HG03521 (cell line): Measurements from ENCODE around the gene GLCCI1.

Experiments used
- ATAC-seq: cut with Tn5 transposase; IDR thresholded peaks from one replicate; pipeline ENCODE4 v1.9.1; 2021; ENCODE audit warnings: mild to moderate bottlenecking, moderate library complexity; ENCODE audit not compliant: unreplicated experiment

The GLCCI1 gene

DNA sequence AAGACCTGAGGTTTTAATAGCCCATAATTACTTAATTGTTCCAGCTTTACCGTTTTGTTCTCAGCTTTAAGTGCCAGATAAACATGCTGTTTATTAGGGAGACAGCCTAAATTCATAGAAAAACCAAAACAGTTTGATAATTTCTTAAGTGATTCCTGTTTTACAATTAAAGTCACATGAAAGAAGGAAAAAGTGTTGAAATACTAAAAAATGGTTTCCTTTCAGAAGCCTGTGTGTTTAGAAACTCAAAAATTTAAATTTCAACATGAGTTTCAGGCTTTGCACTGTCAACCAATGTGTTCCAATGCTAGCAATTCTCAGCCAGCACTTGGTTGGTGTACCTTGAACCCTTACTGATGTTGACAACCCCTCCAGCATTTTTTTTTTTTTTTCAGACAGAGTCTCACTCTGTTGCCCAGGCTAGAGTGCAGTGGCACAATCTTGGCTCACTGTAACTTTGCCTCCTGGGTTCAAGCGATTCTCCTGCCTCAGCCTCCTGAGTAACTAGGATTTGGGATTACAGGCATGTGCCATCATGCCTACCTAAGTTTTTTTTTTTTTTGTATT lies 158.1 kb downstream of the GLCCI1 start:
- ATAC-seq = no peak

DNA sequence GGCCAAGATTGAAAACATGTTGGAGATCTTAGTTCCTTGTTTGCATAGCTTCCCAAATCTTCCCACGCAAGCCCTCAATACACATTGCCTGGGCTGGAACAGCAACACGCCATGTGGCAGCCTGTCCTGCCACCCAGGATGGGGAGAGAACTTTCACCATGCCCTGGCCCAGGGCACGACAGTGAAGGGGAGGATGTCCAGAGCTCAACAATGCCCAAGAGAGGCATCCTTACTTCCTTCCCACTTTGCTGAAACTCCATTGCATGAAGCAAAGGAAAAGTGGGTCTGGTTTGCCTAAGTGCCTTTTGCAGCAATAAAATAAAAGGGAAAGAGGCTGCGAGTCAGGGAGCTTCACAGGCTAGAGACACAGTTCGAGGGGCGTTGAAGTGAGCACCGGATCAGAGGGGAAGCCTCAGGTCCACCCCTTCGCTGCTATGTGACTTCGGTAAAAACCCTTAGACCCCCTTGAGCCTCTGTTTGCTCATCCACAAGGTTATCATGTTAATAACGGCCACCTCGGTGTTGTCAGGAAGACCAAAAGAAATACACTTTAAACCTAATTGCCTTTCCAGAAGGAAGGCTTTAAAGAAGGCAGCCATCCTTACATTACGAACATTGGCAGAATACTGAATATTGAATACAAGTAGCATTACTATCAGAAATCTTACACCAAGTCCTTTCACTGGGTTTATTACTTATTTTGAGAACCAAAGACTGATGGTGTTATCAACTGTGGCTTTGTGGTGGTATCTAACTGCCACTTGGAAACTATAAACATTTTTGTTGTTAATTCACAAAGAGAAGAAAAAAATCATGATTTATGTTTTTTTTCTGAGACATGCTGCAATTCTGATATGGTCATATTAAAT lies 160.1 kb downstream of the GLCCI1 start:
- ATAC-seq = no peak

DNA sequence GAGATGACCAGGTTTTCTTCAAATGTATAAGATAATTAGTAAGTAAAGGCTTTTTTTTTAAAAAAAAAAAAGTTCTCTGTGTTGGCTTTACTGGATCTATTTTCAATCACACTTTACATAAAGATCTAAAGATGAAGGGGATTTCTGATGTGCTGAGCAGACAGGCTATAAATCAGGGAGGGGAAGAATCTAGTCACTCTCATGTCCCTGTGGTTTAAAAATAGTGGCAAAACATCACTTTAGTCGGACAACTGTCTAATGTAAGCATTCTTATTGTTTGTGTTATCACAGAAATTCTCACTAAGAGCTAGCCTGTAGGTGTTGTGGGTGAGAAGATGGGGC lies 160.7 kb downstream of the GLCCI1 start:
- no peak for ATAC-seq

DNA sequence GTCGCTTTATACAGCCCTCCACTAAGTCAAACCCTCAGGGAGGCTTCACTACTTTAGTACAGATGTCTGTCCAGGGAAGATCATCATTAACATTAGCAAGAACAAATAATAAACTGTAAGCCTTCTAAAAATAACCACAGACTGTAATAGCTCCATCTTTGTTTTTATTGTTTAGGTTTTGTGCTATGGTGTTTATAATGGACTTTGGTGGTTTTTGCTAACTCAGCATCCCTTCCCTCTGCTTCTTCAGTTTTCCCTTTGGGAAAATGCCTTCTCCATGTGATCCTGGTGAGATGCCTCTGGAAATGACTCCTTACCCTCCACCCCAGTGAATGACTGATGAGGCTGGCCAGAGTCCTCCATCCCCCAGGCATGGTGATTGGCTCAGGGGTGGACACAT lies 162.1 kb downstream of the GLCCI1 start:
- ATAC-seq = no peak

DNA sequence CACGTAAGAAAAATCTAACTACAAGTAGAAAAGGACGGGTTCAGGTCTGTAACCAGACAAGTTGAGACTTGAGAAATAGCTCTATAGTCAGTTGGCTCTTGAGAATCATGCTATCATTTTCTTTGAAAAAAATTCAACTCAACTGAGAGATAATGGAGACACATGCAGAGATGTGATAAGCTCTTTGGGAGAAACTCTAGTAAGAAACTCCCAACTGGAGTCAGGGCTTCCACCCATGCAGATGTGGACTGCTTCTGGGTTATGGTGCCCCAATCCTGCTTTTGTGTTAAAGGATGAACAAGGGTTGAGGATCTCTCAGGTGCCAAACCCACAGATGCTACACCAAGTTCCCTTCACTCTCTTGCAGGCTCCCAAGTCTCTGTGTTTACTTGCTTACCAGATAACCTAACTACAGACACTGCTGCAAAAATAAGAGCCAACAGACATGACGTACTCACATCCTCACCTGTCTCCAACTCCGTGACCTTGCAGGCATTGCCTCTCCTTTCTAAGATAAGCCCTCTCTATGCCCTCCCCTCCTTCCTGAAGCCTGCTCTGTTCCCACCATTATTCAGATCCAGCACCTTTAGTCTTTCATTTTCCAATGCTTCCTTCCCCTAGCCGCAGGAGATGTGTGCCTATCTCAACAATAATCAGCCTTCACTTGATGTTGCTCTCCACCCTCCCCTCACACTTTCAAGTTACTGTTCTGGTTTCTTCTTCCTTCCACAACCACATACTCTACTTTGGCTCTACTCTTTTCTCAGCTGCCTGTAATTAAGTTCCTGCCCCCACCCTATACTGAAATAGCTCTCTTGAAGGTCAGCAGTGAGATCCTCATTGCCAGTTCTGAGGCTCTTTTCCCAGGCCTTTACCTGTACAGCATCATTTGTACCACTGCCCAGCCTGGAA lies 163.4 kb downstream of the GLCCI1 start:
- peak; percentile 45 for ATAC-seq

DNA sequence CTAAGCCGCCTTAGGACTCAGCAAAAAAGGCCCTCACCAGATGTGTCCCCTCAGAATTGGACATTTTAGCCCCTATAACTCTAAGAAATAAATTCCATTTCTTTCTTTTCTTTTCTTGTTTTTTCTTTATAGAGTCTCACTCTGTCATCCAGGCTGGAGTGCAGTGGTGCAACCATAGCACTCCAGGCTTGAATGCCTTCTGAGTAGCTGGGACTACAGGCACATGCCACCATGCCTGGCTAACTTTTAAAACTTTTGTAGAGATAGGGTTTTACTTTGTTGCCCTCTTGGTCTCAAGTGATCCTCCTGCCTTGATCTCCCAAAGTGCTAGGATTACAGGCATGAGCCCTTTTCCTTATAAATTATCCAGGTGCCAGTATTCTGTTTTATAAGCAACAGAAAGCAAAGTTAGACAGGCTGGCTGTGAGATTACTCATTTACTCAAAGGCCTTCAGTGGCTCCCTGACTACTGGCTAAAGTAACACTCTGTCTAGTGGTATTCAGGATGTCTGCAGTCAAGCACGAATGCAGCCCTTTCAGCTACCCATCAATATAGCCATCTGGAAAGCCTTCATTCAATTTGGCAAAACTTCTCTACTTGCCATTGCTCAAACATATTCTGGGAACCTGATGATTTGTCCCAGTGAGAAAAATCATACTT lies 164.7 kb downstream of the GLCCI1 start:
- ATAC-seq = peak; percentile 32

DNA sequence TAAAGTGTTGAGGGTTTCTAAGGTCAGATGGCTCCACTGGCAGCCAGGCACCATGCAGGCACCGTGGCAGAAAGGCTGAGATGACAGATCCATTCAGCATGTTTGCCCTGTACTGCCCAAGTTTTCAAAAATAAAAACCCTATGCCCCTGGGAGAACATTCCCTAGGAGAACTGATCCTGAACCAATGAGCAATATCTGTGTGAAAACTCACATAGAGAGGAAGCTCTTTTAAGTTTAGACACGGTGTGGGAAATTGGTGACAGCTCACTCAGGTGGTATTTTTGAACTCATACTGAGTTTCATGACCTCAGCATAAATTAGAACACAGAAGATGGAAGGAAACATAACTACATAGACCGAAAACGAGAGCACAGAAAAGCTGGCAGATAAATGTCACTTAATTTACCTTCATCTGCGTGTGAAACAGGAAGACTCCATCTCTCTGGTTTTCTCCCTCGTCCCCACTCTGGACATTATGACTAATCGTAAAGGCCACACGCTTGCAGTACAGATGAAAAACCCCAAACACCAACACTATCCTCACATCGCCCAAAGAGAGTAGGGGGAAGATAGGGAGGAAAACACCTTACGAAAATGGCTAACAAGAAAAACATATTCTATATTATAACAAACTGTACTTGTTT lies 165.6 kb downstream of the GLCCI1 start:
- ATAC-seq = peak; percentile 55

DNA sequence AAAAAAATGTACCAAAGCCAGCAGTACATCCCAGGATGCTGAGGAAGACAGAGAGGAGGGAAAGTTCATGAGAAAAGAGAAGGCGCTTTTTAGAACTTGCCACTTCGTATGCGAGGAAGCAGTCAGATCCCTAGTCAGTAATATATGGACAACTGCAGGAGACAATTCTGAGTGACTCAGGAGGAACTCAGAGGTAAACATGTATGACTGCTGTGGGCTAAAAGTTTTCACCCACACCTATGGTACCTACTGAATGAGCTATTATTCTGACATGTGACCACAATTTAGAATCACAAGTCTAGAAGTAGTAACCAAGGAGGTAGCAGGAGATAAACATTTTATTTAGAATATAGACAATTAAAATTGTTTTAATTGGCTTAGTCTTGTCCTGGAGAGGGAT lies 166.8 kb downstream of the GLCCI1 start:
- no peak for ATAC-seq

DNA sequence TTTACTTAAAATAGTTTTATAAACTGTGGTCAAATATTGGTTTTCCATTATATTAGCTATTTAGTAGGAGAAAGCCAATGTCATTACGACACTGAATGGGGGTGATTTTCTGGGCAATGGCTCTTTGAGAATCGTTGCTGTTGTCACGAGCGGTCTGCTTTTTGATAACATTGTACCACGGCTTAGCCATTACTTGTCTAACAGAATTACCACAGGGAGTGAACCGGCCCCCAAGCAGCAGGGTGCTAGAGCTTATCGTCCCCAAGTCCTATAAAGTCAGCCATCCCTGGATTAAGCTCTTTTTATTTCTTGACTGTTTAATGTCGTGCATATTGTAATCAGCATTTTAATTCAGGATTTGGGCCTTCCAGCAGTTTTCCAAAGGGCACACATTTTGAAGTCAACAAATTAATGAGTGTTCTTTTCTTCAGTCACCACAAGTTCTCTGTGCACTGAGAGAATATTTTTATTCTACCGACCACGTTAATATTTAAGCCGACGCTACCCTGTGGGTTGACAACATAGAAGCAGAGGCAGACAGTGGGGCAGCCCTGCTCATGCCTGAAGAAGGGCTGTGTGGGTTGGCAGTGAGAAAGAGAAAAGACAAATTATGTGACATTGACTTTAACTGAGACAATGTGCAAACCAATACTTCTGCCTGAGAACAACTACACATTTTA lies 167.6 kb downstream of the GLCCI1 start:
- ATAC-seq = no peak
